HL-60 (cell line): ENCODE results near the gene FBLN1.

Source experiments
- CTCF ChIP-seq: IDR thresholded peaks from one replicate; pipeline ENCODE4 v1.5.1; 2011; ENCODE audit warnings: low read length, control low read depth, inconsistent platforms; ENCODE audit not compliant: insufficient read depth
- GABPA ChIP-seq: IDR thresholded peaks from 2 replicates; pipeline ENCODE4 v1.6.1; 2012; ENCODE audit warnings: low read depth
- POLR2AphosphoS5 ChIP-seq: IDR thresholded peaks from 2 replicates; pipeline ENCODE4 v1.6.1; 2012; ENCODE audit warnings: low read depth
- REST ChIP-seq: IDR thresholded peaks from 2 replicates; pipeline ENCODE4 v1.6.1; 2012; ENCODE audit warnings: low read depth; ENCODE audit not compliant: insufficient replicate concordance
- SPI1 ChIP-seq: IDR thresholded peaks from 2 replicates; pipeline ENCODE4 v1.6.1; 2012; ENCODE audit warnings: low read depth, mild to moderate bottlenecking, borderline replicate concordance

GRCh38 chr22:45459235-45459634 is 43.4 kb upstream of the FBLN1 start:
- TF ChIP-seq CTCF: no peak
- no peak for TF ChIP-seq POLR2AphosphoS5
- TF ChIP-seq GABPA: no peak
- TF ChIP-seq REST: no peak
- no peak for TF ChIP-seq SPI1
